Uterus (tissue), 2 donors: ENCODE results near the gene RPS27.
"Not testable (repeated sequence)": the region's sequence is repeated elsewhere in the genome, so short reads cannot be mapped to it uniquely, and the experiment has no call there.

Source experiments
- CTCF ChIP-seq, 4 experiments: fragments of 200-600 bp in 2 of 4; fragments of 450-650 bp in 2 of 4; sonication (generic) in 2 of 4; IDR thresholded peaks; one replicate each; pipeline ENCODE4 v1.5.1; 2016 to 2019; ENCODE audit warnings: antibody characterized with exemption in 4 of 4, mild to moderate bottlenecking in 2 of 4, moderate library complexity in 1 of 4
- POLR2A ChIP-seq, 2 donors: fragments of 450-650 bp; IDR thresholded peaks; one replicate each; pipeline ENCODE4 v1.6.1; 2016; ENCODE audit warnings: antibody characterized with exemption in 2 of 2, mild to moderate bottlenecking in 1 of 2, moderate library complexity in 1 of 2

GRCh38 chr1:154033697-154034096, 43.1 kb downstream of the RPS27 start:
- not testable (repeated sequence) for TF ChIP-seq CTCF, POLR2A (IDR thresholded peaks at IDR 0.05)
